CD4-positive, alpha-beta T cell treated with Interleukin-6 for 4 hours (primary cell): ENCODE measurements around the gene CENPB.

ENCODE experiments used
- DNase-seq: peaks from one replicate; pipeline ENCODE4 v3.0.0-alpha.2; 2020; ENCODE audit warnings: mixed read lengths

The CENPB gene

GRCh38 chr20:3787324-3788014, 929 bp upstream of the CENPB start:
- no peak for DNase-seq

DNA sequence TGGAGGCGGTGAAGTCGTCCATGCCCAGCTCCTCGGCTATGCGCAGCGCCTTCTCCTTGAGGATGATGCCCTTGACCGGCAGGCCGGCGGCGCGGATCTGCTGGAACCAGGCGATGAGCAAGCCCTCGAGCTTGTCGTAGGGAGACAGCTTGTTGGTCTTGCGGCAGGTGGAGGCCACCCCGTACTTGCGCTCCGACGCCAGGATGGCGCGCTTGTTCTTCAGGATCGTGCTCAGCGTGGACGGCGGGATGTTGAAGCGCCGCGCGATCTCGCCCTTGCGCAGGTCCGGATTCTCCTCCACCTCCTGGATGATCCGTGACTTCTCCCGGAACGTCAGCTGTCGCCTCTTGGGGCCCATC, 435 bp downstream of the CENPB start:
- peak; percentile 62 for DNase-seq

- no peak for DNase-seq
These were observed 1.1 kb downstream of the CENPB start for GRCh38 chr20:3785240-3786125.

DNA sequence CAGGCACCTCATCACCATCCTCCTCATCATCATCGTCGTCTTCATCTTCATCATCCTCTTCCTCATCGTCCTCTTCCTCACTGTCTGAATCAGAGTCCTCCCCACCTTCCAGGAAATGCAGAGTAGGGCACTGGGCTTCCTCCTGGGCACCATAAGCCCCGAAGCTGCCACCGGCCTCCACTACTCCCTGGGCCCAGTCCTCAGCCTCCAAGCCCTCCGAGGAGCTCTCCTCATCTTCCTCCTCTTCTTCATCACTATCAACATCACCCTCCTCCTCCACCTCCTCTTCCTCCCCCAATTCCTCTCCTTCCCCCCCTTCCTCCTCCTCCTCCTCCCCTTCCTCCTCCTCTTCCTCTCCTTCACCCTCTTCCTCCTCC, 1.7 kb downstream of the CENPB start:
- no peak for DNase-seq

DNA sequence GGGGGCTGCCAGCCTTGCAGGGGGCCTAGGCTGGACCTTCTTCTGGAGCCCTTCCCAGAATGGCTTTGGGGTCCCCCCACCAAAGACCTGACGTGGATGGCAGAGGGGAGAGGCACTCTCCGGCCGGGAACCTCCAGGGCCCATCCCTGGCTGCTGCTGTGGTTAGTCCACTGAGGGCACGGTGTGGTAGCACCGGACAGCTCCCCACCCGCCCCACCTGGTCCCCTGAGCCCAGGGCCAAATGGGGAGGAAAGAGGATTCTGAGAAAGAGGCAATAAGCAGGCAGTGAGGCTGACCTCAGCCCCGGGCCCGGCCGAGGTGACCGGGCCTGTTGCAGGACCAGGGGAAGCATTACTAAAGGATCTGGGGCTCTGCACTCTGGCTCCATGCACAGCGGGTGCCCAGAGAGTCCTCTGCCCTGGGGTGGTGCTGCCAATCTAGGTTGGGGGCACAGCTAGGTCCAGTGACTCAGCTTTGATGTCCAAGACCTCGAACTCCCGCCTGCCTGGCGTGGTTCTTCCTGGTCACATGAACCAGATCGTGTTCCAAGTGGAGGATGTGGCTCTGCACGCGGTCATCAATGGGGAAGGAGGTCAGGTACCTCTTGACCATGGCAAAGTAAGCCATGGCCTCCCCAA, 2.2 kb downstream of the CENPB start:
- DNase-seq = no peak

- no peak for DNase-seq
These were observed 2.9 kb downstream of the CENPB start for GRCh38 chr20:3783511-3784195.

DNA sequence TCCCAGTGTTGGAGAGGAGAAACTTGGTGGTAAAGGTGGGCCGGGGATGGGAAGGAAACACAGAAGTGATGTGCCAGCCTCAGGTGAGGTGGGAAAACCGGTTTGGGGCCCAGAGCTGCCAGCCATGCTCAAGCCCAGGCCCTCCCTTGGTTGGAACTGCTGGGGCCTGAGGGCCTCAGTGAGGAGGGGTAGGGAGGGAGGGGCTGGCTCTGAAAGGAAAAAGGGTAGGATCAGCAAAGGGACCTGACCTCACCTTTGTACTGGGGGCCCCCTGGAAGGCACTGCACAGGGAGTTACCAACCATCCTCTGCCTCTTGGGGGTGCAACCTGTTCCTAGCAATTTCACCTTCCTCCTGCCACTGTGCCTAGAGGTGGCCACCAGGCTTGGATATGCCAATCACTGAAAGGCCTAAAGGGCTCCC, 3.5 kb downstream of the CENPB start:
- no peak for DNase-seq

DNA sequence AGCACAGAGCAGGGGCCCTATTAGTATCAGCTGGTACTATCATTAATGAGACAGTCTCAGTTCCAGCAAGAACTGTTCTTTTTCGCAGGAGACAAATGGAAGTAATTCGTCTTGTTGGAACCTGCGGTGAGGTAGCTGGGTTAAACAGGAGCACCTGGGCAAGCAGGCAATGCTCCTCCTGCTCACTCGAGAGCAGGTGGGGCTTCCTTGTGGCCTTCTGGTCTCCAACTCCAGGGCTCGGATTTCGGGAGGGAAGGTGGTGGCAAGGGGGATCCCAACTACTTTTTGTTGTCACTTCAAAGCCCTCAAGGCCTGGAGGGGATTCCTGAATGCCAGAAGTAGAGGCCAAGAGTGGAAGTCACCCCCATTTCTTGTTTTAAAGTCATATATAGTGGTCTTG, 3.9 kb downstream of the CENPB start:
- no peak for DNase-seq

DNA sequence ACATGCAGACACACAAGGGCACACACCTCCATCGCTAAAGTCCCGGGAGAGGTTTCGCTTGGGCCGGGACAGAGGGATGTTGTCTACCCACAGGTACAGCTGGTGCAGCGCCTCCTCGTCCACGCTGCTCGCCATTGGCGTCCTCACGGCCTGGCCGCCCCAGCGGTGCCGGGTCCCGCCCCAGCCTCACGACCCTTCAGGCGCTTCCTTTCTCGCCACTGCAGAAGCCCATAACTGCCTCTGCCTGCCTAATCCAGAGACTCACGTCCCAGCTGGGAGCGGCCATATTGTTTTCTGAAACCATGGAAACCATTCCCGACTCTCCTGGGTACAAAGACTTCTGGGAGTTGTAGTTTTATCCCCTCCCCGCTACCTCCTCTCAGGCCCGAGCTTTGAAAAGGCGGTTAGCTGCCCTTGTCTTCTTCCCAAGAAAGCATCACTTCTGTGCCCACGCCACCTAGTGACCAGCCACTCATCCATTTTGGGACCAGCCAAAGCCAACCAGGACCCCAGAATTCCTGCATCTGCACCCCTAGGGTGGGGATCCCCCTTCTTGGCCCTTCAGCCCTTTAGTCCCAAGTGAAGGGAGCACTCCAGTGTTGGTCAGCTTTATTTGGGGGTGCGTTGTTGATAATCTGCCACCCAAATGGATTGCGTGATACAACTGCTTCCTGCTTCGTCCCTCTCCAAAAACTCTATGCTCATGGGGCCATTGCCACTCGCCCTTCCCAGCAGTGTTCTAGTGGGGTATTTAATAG, 5.2 kb downstream of the CENPB start, which contains the start of gene SPEF1:
SPEF1 (minus strand) TSS at position 296 of the 758 bp plus-strand sequence; CDS start at position 135, 161 bp downstream.
- DNase-seq = peak; percentile 51

- no peak for DNase-seq
These were observed 7.6 kb downstream of the CENPB start for GRCh38 chr20:3778976-3779375.

- DNase-seq = peak; percentile 64
These were observed 8.6 kb downstream of the CENPB start for GRCh38 chr20:3777716-3778629.

DNA sequence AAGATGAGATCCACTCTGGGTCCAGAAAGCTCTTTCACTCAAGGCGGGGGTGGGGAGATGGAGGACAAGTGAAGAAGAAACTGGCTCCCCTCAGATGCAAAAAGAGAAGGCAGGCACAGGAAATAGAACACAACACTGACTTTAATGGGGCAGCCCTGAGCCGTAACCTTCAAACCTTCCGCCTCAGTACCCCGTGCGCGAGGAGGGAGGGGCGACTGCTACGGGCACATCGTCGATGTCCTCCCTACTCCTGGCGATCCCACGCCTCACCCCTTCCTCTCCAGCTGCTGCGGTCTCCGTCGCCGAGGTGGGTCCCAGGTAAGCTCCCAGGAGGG, 9.2 kb downstream of the CENPB start:
- DNase-seq = no peak

DNA sequence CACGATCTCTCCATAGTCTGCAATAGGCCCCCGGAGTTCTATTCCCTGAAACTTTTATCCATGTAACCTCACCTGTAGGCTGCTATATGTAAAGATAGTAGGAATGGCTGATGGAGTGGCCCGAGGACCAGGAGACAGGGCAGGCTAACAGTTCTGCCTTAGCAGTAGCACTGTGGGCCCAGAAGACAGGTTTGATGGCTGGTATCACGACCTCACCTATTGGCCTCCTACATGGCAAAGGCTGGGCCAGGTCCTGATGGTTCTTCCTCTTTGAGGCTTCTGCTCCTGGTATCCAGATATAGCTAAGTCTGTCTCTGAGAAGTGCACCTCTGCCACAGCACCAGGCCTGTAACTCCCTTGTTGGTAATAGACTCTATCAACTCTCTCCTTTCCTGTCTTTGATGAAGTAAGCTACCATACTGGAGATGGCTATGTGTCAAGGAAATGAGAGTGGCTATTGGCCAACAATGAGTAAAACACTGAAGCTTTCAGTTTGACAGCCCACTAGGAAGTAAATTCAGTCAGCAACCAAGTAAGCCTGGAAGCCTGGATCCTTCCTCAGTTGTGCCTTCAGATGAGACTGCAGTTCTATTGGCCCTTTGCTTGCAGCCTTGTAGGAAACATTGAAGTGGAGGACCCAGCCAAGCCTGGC, 11.0 kb downstream of the CENPB start:
- DNase-seq = no peak

GRCh38 chr20:3771552-3772058, 14.9 kb downstream of the CENPB start:
- no peak for DNase-seq

- peak; percentile 84 for DNase-seq
These were observed 18.0 kb downstream of the CENPB start for GRCh38 chr20:3768342-3769130.

DNA sequence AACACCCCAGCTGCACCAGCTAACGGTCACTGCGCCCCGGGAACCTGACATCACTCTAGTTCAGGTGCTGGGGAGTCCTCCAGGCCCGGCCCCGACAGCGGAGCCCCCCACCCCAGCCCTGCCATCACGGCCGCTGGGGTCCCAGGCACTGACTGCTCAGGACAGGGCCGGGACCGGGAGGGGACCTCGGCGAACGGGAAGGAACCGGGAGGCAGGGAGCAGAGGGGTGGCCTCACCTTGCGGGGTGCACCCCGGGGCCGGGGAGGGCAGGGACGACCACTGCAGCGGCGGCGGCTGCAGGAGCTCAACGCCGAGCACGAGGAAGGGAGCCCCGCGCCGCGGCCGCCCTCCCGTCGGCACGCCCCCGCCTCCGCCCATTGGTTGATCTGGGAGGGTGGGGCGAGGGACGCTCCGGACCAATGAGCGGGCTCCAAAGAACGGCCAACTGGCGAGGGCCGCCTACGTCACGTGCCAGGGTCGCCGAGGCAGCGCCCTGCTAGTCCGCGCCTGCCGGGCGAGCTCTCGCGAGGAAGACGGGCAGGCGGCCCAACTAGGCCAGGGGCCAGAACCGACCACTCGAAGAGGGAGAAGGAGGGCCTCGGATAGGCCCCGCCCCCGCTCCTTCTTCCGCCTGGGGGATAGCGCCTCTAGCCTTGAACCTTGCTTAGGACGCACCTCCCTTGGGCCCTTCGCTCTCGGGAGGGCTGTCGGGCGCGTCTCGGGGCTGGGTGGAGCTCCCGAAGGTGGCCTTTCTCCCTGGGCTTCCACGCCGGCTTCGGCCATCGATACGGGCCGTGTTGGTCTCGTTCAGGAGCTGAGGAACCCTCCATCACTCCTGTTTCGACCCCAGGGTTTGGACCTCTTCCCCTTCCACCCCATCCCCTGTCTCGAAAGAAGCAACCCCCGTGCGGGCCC, 18.9 kb downstream of the CENPB start, which contains the start of gene ADISSP:
ADISSP (minus strand) TSS at position 327 of the 915 bp plus-strand sequence. CDS start 7,653 bp downstream, outside the sequence.
- DNase-seq = peak; percentile 97

GRCh38 chr20:3767110-3767426, 19.5 kb downstream of the CENPB start:
- peak; percentile 40 for DNase-seq

DNA sequence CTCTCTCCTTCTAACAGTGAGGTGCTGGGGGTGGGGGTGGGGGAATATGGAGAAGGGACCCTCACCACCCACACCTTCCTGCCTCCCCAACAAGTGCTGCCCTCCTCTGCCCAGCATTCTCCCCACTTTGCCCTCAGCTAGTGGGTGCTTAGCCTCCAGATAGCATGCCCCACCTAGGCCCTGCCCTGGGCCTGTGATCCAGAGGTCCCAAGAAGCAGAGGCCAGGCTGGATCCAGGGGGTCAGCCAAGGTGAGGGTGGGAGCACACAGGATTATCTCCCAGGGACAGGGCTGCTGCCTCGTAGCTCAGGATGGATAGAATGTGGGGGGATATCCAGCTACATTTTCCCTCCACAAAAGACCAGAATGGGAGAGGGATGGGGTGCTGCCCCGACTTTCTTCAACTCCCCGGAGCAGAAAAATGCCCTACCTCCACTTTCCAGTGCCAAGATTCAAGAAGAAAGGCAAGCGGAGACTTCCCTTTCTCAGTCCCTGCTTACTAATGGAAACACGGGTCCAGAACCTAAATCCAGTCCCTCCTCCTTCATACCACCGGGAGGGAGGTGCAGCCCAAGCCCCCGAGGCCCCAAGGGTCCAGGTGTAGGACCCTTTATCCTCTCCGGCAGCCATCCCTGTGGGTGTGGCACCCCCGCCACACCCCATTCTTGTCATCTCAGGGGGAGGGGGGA, 20.0 kb downstream of the CENPB start:
- no peak for DNase-seq
